Brain microvascular endothelial cell (primary cell): ENCODE results near the gene ITPK1.

Experiments used
- DNase-seq: peaks from one replicate; pipeline ENCODE4 v3.0.0-alpha.2; 2020
- H3K27ac ChIP-seq: fragments of 250-450 bp; sonication (Bioruptor Pico); 2 replicates; pipeline ENCODE4 v1.5.1; 2020; ENCODE audit warnings: mild to moderate bottlenecking, moderate library complexity
- H3K27me3 ChIP-seq: fragments of 250-450 bp; sonication (Bioruptor Pico); replicated peaks from 2 replicates; pipeline ENCODE4 v1.5.1; 2020; ENCODE audit warnings: mild to moderate bottlenecking
- H3K36me3 ChIP-seq: fragments of 250-450 bp; sonication (Bioruptor Pico); replicated peaks from 2 replicates; pipeline ENCODE4 v1.5.1; 2020; ENCODE audit warnings: mild to moderate bottlenecking
- H3K4me3 ChIP-seq: 2 replicates; pipeline ENCODE4 v1.5.1; 2011; ENCODE audit warnings: low read depth, mild to moderate bottlenecking, control low read depth, low read length, moderate library complexity
- in situ Hi-C: cut with HindIII; loops from 2 replicates; pipeline ENCODE4 v1.10.0; 2017; ENCODE audit warnings: low sequenced_read_pairs, low pct_ligation_motif_present
- TF ChIP-seq, protein P1 (sequence below): IDR thresholded peaks from 2 replicates; pipeline ENCODE4 v1.5.1; 2011; ENCODE audit warnings: low read depth, mild to moderate bottlenecking, moderate library complexity, low read length, control low read depth, inconsistent platforms; ENCODE audit errors: missing control alignments

Gene ITPK1

DNA sequence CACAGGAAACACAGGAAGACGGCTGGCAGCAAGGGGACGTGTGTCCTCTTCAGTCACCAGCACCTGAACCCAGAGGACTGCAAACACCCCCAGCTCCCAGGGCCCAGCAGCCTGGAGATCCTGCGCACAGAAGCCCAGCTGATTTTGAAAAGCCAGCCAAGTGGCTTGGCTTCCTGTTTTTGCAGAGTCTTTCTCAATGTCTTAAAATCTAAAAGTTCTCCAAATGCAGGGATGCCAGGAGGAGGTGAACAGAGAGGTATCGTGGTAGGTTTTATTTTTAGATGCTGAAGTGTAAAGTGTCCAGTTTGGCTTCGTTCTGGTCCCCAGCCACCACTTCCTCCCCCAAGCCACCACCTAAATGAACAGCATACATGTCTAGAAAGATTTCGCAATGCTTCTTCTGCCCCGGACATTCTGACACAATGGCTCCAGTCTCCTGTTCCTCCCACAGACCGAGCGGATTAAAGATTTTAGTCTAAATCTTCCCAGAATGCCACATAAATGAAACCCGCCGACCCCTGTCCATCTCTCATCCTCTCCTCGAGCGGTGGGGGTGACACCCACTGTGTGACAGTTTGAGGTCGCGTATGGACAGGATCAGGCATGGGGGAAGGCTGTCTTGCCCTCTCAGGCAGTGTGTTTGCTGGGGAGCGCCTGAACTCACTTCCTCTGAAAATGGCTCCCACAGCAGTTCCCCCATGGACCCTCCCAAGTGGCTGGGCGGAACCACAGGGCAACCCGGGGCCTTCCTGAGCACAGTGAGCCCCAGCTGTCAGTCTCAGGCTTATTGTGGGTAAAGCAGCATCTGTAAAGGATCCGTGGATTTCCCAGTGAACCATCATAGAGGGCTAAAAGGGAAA is 41.6 kb downstream of the ITPK1 start:
- in situ Hi-C loops, result no loop called here
- TF ChIP-seq, protein P1, sequence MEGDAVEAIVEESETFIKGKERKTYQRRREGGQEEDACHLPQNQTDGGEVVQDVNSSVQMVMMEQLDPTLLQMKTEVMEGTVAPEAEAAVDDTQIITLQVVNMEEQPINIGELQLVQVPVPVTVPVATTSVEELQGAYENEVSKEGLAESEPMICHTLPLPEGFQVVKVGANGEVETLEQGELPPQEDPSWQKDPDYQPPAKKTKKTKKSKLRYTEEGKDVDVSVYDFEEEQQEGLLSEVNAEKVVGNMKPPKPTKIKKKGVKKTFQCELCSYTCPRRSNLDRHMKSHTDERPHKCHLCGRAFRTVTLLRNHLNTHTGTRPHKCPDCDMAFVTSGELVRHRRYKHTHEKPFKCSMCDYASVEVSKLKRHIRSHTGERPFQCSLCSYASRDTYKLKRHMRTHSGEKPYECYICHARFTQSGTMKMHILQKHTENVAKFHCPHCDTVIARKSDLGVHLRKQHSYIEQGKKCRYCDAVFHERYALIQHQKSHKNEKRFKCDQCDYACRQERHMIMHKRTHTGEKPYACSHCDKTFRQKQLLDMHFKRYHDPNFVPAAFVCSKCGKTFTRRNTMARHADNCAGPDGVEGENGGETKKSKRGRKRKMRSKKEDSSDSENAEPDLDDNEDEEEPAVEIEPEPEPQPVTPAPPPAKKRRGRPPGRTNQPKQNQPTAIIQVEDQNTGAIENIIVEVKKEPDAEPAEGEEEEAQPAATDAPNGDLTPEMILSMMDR, result no peak
- H3K4me3 ChIP-seq, result peak overlapping the region; percentile 32
- no peak overlapping the region for H3K27ac ChIP-seq
- H3K36me3 ChIP-seq, result no peaks in the 10 kb centered on the region
- H3K27me3 ChIP-seq, result no peaks in the 10 kb centered on the region
- peak; percentile 12 for DNase-seq

DNA sequence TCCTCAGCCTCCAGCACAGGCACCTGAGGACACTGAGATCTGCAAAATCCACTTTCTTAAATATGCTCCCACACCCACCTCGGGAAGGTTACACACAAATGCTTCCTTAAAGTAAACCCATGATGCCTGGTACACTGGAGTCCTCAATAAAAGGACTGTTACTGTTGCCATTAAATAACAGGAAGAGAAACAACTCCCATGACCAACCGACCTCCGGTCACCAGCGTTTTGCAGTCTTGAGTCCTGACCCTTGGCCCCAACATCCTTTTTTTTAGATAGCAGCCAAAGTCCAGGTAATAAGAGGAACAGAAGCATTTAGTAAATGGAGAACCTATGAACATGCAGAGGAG is 42.4 kb downstream of the ITPK1 start:
- in situ Hi-C loops, result no loop called here
- Histone ChIP-seq H3K4me3 (no peak overlapping the region), H3K27me3 (no peaks in the 10 kb centered on the region), H3K36me3 (no peaks in the 10 kb centered on the region), H3K27ac (no peak overlapping the region)
- DNase-seq, result no peak
- TF ChIP-seq, protein P1, result no peak

DNA sequence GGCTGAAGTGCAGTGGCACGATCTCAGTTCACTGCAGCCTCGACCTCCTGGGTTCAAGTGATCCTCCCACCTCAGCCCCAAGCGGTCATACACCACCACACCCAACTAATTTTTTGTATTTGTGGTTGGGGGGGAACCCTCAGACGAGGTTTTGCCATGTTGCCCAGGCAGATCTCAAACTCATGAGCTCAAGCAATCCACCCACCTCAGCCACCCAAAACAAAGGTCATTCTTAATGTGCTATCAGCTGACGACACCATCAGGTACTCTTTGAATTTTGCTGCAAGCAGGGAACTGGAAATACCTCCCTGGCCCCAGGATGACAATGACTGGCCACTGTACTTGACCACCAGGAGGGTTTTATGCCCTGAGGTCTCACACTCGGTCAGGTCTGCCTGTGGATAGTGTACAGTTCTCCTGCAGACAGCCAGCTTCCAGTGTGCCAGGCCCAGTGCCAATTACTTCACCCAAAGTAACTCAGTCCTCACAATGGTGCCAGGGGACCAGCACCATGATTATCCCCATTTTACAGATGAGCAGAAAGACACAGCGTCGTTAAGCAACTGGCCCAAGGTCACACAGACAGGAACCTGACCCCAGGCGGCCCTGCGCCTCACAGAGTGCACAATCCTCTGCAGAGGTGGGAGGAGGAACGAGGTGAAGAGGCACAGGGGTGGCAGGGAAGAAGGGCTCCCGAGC is 42.9 kb downstream of the ITPK1 start:
- H3K4me3 ChIP-seq, result no peak overlapping the region
- DNase-seq, result no peak
- in situ Hi-C loops, result no loop called here
- H3K27ac ChIP-seq, result no peak overlapping the region
- H3K27me3 ChIP-seq, result no peaks in the 10 kb centered on the region
- TF ChIP-seq, protein P1, result no peak
- H3K36me3 ChIP-seq, result no peaks in the 10 kb centered on the region

DNA sequence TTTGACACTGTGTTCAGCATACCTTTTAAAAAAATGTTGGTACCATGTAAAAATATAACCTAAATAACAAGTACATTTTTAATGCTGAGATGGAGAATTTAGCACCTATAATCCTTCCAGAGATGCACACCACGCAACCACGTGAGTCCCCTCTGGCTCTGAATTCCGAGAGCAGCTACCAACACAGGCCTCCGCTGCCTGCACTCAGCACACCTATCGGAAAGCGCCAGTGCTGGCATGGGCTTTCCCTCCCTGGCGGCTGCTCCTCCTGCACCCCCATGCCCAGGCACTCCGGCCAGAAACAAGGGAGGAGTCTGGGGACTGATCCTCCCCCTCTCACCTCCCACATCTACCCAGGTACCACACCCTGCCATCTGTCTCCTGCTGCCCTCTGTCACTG is 47.0 kb downstream of the ITPK1 start:
- in situ Hi-C loops, result no loop called here
- no peaks in the 10 kb centered on the region for H3K36me3 ChIP-seq
- H3K27ac ChIP-seq, result no peak overlapping the region
- no peak overlapping the region for H3K4me3 ChIP-seq
- TF ChIP-seq, protein P1, result no peak
- no peaks in the 10 kb centered on the region for H3K27me3 ChIP-seq
- no peak for DNase-seq

DNA sequence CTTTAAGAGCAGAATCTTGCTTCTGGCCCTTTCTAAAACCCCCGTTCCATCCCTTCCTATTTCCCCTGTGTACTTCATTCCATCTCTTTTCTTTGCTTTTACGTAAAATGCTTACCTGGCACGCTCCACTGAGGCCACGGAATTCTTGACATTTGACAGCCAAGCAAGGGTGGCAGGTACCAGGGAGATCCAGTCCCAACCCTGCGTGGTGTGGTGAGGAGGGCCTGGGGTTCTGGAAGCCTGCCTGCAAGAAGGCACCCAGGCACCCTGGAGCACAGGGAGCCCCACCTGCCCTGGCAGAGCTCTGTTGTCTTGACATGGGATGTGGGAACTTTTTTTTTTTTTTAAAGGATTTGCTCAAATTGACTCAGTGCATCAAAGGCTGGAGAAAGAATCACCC is 48.6 kb downstream of the ITPK1 start:
- no peaks in the 10 kb centered on the region for H3K36me3 ChIP-seq
- DNase-seq, result no peak
- TF ChIP-seq, protein P1, result no peak
- no peak overlapping the region for H3K27ac ChIP-seq
- in situ Hi-C loops, result no loop called here
- H3K27me3 ChIP-seq, result no peaks in the 10 kb centered on the region
- no peak overlapping the region for H3K4me3 ChIP-seq
